Transverse colon (tissue), 4 donors: ENCODE measurements around the gene SYT11.

Source experiments
- EP300 ChIP-seq: sonication (generic); formaldehyde crosslinking; IDR thresholded peaks from one replicate; pipeline ENCODE4 v1.6.1; 2017; ENCODE audit warnings: antibody characterized with exemption, low read depth
- POLR2A ChIP-seq: fragments of 450-650 bp; IDR thresholded peaks from one replicate; pipeline ENCODE4 v1.6.1; 2016; ENCODE audit warnings: antibody characterized with exemption, mild to moderate bottlenecking, moderate library complexity
- POLR2AphosphoS5 ChIP-seq, 3 donors: sonication (generic); formaldehyde crosslinking; IDR thresholded peaks; one replicate each; pipeline ENCODE4 v1.6.1; 2016; ENCODE audit warnings: antibody characterized with exemption in 3 of 3
- TF ChIP-seq, protein P1 (sequence below), 5 experiments: fragments of 200-600 bp in 3 of 5; fragments of 450-650 bp in 2 of 5; sonication (generic) in 3 of 5; IDR thresholded peaks; 1 replicate in 2 of 5; 2 replicates in 3 of 5; pipeline ENCODE4 v1.5.1; 2016 to 2017; ENCODE audit warnings: antibody characterized with exemption in 5 of 5, inconsistent platforms in 3 of 5, mild to moderate bottlenecking in 2 of 5, moderate library complexity in 1 of 5

GRCh38 chr1:155871390-155871789 lies 12.0 kb downstream of the SYT11 start:
- TF ChIP-seq, protein P1, sequence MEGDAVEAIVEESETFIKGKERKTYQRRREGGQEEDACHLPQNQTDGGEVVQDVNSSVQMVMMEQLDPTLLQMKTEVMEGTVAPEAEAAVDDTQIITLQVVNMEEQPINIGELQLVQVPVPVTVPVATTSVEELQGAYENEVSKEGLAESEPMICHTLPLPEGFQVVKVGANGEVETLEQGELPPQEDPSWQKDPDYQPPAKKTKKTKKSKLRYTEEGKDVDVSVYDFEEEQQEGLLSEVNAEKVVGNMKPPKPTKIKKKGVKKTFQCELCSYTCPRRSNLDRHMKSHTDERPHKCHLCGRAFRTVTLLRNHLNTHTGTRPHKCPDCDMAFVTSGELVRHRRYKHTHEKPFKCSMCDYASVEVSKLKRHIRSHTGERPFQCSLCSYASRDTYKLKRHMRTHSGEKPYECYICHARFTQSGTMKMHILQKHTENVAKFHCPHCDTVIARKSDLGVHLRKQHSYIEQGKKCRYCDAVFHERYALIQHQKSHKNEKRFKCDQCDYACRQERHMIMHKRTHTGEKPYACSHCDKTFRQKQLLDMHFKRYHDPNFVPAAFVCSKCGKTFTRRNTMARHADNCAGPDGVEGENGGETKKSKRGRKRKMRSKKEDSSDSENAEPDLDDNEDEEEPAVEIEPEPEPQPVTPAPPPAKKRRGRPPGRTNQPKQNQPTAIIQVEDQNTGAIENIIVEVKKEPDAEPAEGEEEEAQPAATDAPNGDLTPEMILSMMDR (IDR thresholded peaks at IDR 0.05), result no peak
- TF ChIP-seq EP300 (no peak), POLR2A (no peak), POLR2AphosphoS5 (IDR thresholded peaks at IDR 0.05) (no peak)
